Hepatocyte (in vitro differentiated cells): ENCODE results near the gene TBX15. TPM values are rescaled to one million over a fixed set of nuclear protein-coding genes. Genes with fewer than 3 reads are reported as not detected.

ENCODE experiments used
- DNase-seq: peaks from one replicate; pipeline ENCODE4 v3.0.0-alpha.2; 2016; ENCODE audit warnings: low spot score
- H2AFZ ChIP-seq: fragments of 200-600 bp; sonication (generic); 2 replicates; pipeline ENCODE4 v1.6.0; 2016; ENCODE audit warnings: antibody characterized with exemption, mild to moderate bottlenecking
- H3K27ac ChIP-seq: fragments of 200-600 bp; sonication (generic); 2 replicates; pipeline ENCODE4 v1.5.1; 2016; ENCODE audit warnings: mild to moderate bottlenecking
- H3K27me3 ChIP-seq: fragments of 200-600 bp; sonication (generic); 2 replicates; pipeline ENCODE4 v1.6.1; 2016
- H3K36me3 ChIP-seq: fragments of 200-600 bp; sonication (generic); replicated peaks from 2 replicates; pipeline ENCODE4 v1.5.1; 2016; ENCODE audit warnings: low read depth; ENCODE audit not compliant: insufficient read depth
- H3K4me1 ChIP-seq: fragments of 200-600 bp; sonication (generic); 2 replicates; pipeline ENCODE4 v1.5.1; 2016; ENCODE audit warnings: mild to moderate bottlenecking, moderate library complexity; ENCODE audit not compliant: insufficient read depth
- H3K4me2 ChIP-seq: fragments of 200-600 bp; sonication (generic); 2 replicates; pipeline ENCODE4 v1.6.0; 2016
- H3K4me3 ChIP-seq: fragments of 200-600 bp; sonication (generic); 2 replicates; pipeline ENCODE4 v1.5.1; 2016; ENCODE audit warnings: mild to moderate bottlenecking
- H3K79me2 ChIP-seq: fragments of 200-600 bp; sonication (generic); 2 replicates; pipeline ENCODE4 v1.6.0; 2017; ENCODE audit warnings: mild to moderate bottlenecking
- H3K9me2 ChIP-seq: fragments of 200-600 bp; sonication (generic); replicated peaks from 2 replicates; pipeline ENCODE4 v1.6.0; 2017; ENCODE audit warnings: mild to moderate bottlenecking; ENCODE audit not compliant: insufficient read depth
- H3K9me3 ChIP-seq: fragments of 200-600 bp; sonication (generic); 2 replicates; pipeline ENCODE4 v1.5.1; 2016; ENCODE audit warnings: low read depth, mild to moderate bottlenecking
- H4K20me1 ChIP-seq: fragments of 200-600 bp; sonication (generic); 2 replicates; pipeline ENCODE4 v1.6.0; 2016; ENCODE audit warnings: mild to moderate bottlenecking; ENCODE audit not compliant: insufficient read depth, poor library complexity, severe bottlenecking
- CTCF ChIP-seq: fragments of 200-600 bp; sonication (generic); IDR thresholded peaks from 2 replicates; pipeline ENCODE4 v1.5.1; 2016; ENCODE audit warnings: antibody characterized with exemption, mild to moderate bottlenecking; ENCODE audit not compliant: poor library complexity
- EZH2 ChIP-seq: fragments of 200-600 bp; sonication (generic); IDR thresholded peaks from 2 replicates; pipeline ENCODE4 v1.6.1; 2016; ENCODE audit warnings: antibody characterized with exemption, mild to moderate bottlenecking, borderline replicate concordance
- EZH2phosphoT487 ChIP-seq: fragments of 200-600 bp; sonication (generic); IDR thresholded peaks from one replicate; pipeline ENCODE4 v1.6.1; 2018; ENCODE audit warnings: antibody characterized with exemption, mild to moderate bottlenecking, low read depth, moderate library complexity; ENCODE audit not compliant: unreplicated experiment, severe bottlenecking
- WGBS: methylation state at CpG from one replicate; pipeline ENCODE4 v1.1.6; 2016; ENCODE audit warnings: low lambda C conversion rate; ENCODE audit errors: missing lambda C conversion rate; 5-methylcytosine and 5-hydroxymethylcytosine counted together
- polyA plus RNA-seq: library from polyadenylated mRNA; unstranded; fragments of >200 nt; fragmentation: Nextera tagmentation; extraction: Ambion mirVana; gene quantifications from 2 replicates; pipeline ENCODE4 v1.2.1, GENCODE V29; 2016
- total RNA-seq: library from RNA; depleted of rRNA; stranded (reverse); fragments of >200 nt; gene quantifications from 2 replicates; pipeline ENCODE4 v1.2.3, GENCODE V29; 2014

Gene TBX15
- total and polyA plus RNA-seq, 2 experiments from 2014 or later = 1.6 to 3.8 TPM

- H3K27ac ChIP-seq = no peak overlapping the region
- H3K4me1 ChIP-seq = peaks cover 12% of the 10 kb centered on the region
- DNase-seq = no peak
- H3K9me2 ChIP-seq = no peaks in the 10 kb centered on the region
- H4K20me1 ChIP-seq = no peaks in the 10 kb centered on the region
- no peak overlapping the region for H3K4me3 ChIP-seq
- TF ChIP-seq CTCF = no peak
- TF ChIP-seq EZH2 = no peak
- no peak for TF ChIP-seq EZH2phosphoT487
- H3K9me3 ChIP-seq = no peaks in the 10 kb centered on the region
- no peak overlapping the region for H2AFZ ChIP-seq
- WGBS = 94% methylated on average over 2 of the region's 2 CpGs
- no peaks in the 10 kb centered on the region for H3K36me3 ChIP-seq
- H3K79me2 ChIP-seq = no peaks in the 10 kb centered on the region
- H3K4me2 ChIP-seq = no peak overlapping the region
- no peaks in the 10 kb centered on the region for H3K27me3 ChIP-seq
These were observed 38.8 kb downstream of the TBX15 start for GRCh38 chr1:118949315-118949714.

- no peak overlapping the region for H3K4me2 ChIP-seq
- DNase-seq = no peak
- no peak overlapping the region for H2AFZ ChIP-seq
- WGBS = 48% methylated on average over 1 of the region's 1 CpG
- no peaks in the 10 kb centered on the region for H3K27me3 ChIP-seq
- no peaks in the 10 kb centered on the region for H3K79me2 ChIP-seq
- H3K4me3 ChIP-seq = no peak overlapping the region
- no peaks in the 10 kb centered on the region for H3K9me3 ChIP-seq
- H4K20me1 ChIP-seq = no peaks in the 10 kb centered on the region
- H3K27ac ChIP-seq = no peak overlapping the region
- TF ChIP-seq EZH2 (no peak), EZH2phosphoT487 (no peak), CTCF (no peak)
- H3K4me1 ChIP-seq = peaks cover 12% of the 10 kb centered on the region
- no peaks in the 10 kb centered on the region for H3K36me3 ChIP-seq
- H3K9me2 ChIP-seq = no peaks in the 10 kb centered on the region
These were observed 39.3 kb downstream of the TBX15 start for GRCh38 chr1:118948846-118949245.

GRCh38 chr1:118948351-118948750 is 39.8 kb downstream of the TBX15 start:
- TF ChIP-seq EZH2 (no peak), CTCF (no peak), EZH2phosphoT487 (no peak)
- DNase-seq = no peak
- no peaks in the 10 kb centered on the region for H3K36me3 ChIP-seq
- no peaks in the 10 kb centered on the region for H3K9me3 ChIP-seq
- H2AFZ ChIP-seq = no peak overlapping the region
- H3K4me2 ChIP-seq = no peak overlapping the region
- H3K79me2 ChIP-seq = no peaks in the 10 kb centered on the region
- no peak overlapping the region for H3K4me3 ChIP-seq
- no peak overlapping the region for H3K27ac ChIP-seq
- H3K27me3 ChIP-seq = no peaks in the 10 kb centered on the region
- no peaks in the 10 kb centered on the region for H3K9me2 ChIP-seq
- peaks cover 12% of the 10 kb centered on the region for H3K4me1 ChIP-seq
- no peaks in the 10 kb centered on the region for H4K20me1 ChIP-seq

GRCh38 chr1:118947790-118948189 is 40.4 kb downstream of the TBX15 start:
- H3K4me2 ChIP-seq = no peak overlapping the region
- no peaks in the 10 kb centered on the region for H3K9me2 ChIP-seq
- TF ChIP-seq CTCF (no peak), EZH2phosphoT487 (no peak), EZH2 (no peak)
- H3K4me3 ChIP-seq = no peak overlapping the region
- DNase-seq = no peak
- H3K27ac ChIP-seq = no peak overlapping the region
- H3K27me3 ChIP-seq = no peaks in the 10 kb centered on the region
- H2AFZ ChIP-seq = no peak overlapping the region
- H3K9me3 ChIP-seq = no peaks in the 10 kb centered on the region
- H3K4me1 ChIP-seq = peaks cover 12% of the 10 kb centered on the region
- no peaks in the 10 kb centered on the region for H3K36me3 ChIP-seq
- H4K20me1 ChIP-seq = no peaks in the 10 kb centered on the region
- WGBS = 87% methylated on average over 2 of the region's 2 CpGs
- H3K79me2 ChIP-seq = no peaks in the 10 kb centered on the region
